ENCODE data around the gene PPP2R5E. TPM values are rescaled to one million over a fixed set of nuclear protein-coding genes. Genes with fewer than 3 reads are reported as not detected.

Gene PPP2R5E
- total RNA-seq, 1 experiment from 2014 or later = 45.0 TPM

DNA sequence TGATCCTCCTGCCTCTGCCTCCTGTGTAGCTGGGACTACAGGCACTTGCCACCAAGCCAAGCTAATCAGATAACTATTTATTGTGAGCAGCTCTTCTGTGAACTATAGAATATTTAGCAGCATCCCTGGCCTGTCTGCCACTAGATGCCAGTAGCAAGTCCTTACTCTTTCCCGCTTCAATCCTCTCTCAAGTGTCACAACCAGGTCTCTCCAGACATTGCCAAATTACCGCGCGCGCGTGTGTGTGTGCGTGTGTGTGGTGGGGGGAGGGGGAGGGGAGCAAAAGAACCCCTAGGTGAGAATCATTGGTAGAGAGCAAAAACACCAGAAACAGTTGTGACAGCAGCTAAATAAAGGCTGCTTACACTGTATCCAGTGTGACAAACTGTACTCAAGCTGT, 49.9 kb downstream of the PPP2R5E start:
- ChIA-PET CTCF (interaction anchor here (0.7 to 1.2 kb wide), 3 partner anchors 28 to 277 kb away, joined by 3 to 4 read pairs (median 3); partner anchors contain the start of gene WDR89), POLR2A (interaction anchor here (1.3 kb wide), 1 partner anchor 50 kb away, joined by 3 read pairs; the partner anchor contains the start of gene PPP2R5E)
- peaks cover 3% of the 10 kb centered on the region; the same call in 1 of the 2 replicates for H4K20me1 ChIP-seq (ENCODE audit: insufficient read depth)

DNA sequence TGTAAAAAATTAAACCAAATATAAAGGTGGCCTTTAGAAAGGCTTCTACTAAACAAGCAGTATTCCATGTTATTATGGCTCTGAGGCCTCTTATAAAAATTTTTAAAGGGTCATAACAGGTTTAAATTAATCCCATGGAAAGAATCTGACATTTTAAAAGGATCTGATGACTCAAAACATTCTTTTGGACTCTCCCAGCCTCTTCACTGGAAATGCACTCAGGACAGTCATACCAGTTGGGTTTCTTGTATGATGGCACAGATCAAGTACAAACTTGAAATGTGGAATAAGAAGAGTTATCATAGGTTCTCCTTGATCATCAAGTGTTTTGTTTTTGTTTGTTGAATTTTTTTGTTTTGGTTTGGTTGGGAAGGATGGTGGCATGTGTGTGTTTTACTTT, 50.8 kb downstream of the PPP2R5E start:
- peak overlapping the region; percentile 12; the same call in 1 of the 2 replicates for H3K4me2 ChIP-seq (ENCODE audit: low read length)
- no peak overlapping the region for H3K9ac ChIP-seq (ENCODE audit: low read length)
- no peaks in the 10 kb centered on the region for H3K9me3 ChIP-seq (ENCODE audit: control insufficient read depth in 1 of 2, insufficient read depth in 1 of 2, low read depth in 1 of 2, low read length in 2 of 2)
- H4K20me1 ChIP-seq (ENCODE audit: insufficient read depth) = no peaks in the 10 kb centered on the region
- no peak for DNase-seq (ENCODE audit: low read depth, low spot score)
- ChIA-PET POLR2A (no interaction called here), RAD21 (ENCODE audit: low non-redundant PET in 1 of 2, low total read pairs in 2 of 2, uncharacterized antibody in 2 of 2, unreplicated experiment in 2 of 2) (no interaction called here), CTCF (no interaction called here)
- H3K27me3 ChIP-seq (ENCODE audit: insufficient read depth, low read length) = no peaks in the 10 kb centered on the region
- no peaks in the 10 kb centered on the region for H3K9me2 ChIP-seq (ENCODE audit: insufficient read depth)
- H2AFZ ChIP-seq (ENCODE audit: low read depth, low read length, poor library complexity, severe bottlenecking) = no peak overlapping the region
- no peak overlapping the region for H3K4me3 ChIP-seq (replicated peaks in 1 of 2; ENCODE audit: low read depth in 1 of 2, low read length in 2 of 2)
- no TSS peak for BruUV-seq (replicated peaks)
- no peak; the same call in 1 of the 2 replicates for ATAC-seq
- peaks cover 8 to 20% of the 10 kb centered on the region in 2 experiments for H3K4me1 ChIP-seq (ENCODE audit: control insufficient read depth in 1 of 2, insufficient read depth in 2 of 2, low read length in 2 of 2)
- no peak overlapping the region; the same call in 1 of the 2 replicates for H3K27ac ChIP-seq (ENCODE audit: low read depth, low read length)
- H3K36me3 ChIP-seq (ENCODE audit: control insufficient read depth in 1 of 2, insufficient read depth in 2 of 2, low read length in 2 of 2) = no peaks in the 10 kb centered on the region
- intact Hi-C loops (cut with micrococcal nuclease) = no loop called here
- peaks cover 72% of the 10 kb centered on the region for H3K79me2 ChIP-seq (ENCODE audit: insufficient read depth, low read length)
- no peak for TF ChIP-seq EGR1 (IDR thresholded peaks at IDR 0.05; ENCODE audit: low read depth)

More for the DNA sequence above, 49.9 kb downstream of the PPP2R5E start:
- Histone ChIP-seq H3K4me3 (replicated peaks in 1 of 2; ENCODE audit: low read depth in 1 of 2, low read length in 2 of 2) (no peak overlapping the region), H3K27ac (ENCODE audit: low read depth, low read length) (no peak overlapping the region), H3K4me1 (ENCODE audit: control insufficient read depth in 1 of 2, insufficient read depth in 2 of 2, low read length in 2 of 2) (peaks cover 8 to 20% of the 10 kb centered on the region in 2 experiments), H3K27me3 (ENCODE audit: insufficient read depth, low read length) (no peaks in the 10 kb centered on the region), H2AFZ (ENCODE audit: low read depth, low read length, poor library complexity, severe bottlenecking) (no peak overlapping the region), H3K9me3 (ENCODE audit: control insufficient read depth in 1 of 2, insufficient read depth in 1 of 2, low read depth in 1 of 2, low read length in 2 of 2) (no peaks in the 10 kb centered on the region), H3K36me3 (ENCODE audit: control insufficient read depth in 1 of 2, insufficient read depth in 2 of 2, low read length in 2 of 2) (no peaks in the 10 kb centered on the region), H3K9ac (ENCODE audit: low read length) (no peak overlapping the region), H3K79me2 (ENCODE audit: insufficient read depth, low read length) (peaks cover 69% of the 10 kb centered on the region), H3K4me2 (ENCODE audit: low read length) (0 out of 2 replicates have a peak overlapping the region, but pooled peaks have one; percentile 12), H3K9me2 (ENCODE audit: insufficient read depth) (no peaks in the 10 kb centered on the region)
- intact Hi-C loops (cut with micrococcal nuclease) = no loop called here
- BruUV-seq (replicated peaks) = no TSS peak
- DNase-seq (ENCODE audit: low read depth, low spot score) (peak; percentile 10), ATAC-seq (peak; percentile 75)
- RAD21 ChIA-PET (ENCODE audit: low non-redundant PET in 1 of 2, low total read pairs in 2 of 2, uncharacterized antibody in 2 of 2, unreplicated experiment in 2 of 2) = no interaction called here
- TF ChIP-seq, protein P1, sequence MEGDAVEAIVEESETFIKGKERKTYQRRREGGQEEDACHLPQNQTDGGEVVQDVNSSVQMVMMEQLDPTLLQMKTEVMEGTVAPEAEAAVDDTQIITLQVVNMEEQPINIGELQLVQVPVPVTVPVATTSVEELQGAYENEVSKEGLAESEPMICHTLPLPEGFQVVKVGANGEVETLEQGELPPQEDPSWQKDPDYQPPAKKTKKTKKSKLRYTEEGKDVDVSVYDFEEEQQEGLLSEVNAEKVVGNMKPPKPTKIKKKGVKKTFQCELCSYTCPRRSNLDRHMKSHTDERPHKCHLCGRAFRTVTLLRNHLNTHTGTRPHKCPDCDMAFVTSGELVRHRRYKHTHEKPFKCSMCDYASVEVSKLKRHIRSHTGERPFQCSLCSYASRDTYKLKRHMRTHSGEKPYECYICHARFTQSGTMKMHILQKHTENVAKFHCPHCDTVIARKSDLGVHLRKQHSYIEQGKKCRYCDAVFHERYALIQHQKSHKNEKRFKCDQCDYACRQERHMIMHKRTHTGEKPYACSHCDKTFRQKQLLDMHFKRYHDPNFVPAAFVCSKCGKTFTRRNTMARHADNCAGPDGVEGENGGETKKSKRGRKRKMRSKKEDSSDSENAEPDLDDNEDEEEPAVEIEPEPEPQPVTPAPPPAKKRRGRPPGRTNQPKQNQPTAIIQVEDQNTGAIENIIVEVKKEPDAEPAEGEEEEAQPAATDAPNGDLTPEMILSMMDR (IDR thresholded peaks at IDR 0.05 in 2 of 3, conservative IDR thresholded peaks at IDR 0.05 in 1 of 3; ENCODE audit: borderline replicate concordance in 1 of 3, insufficient read depth in 1 of 3, low read depth in 2 of 3, low read length in 2 of 3) = peak in 2 of 3 experiments; percentile 25 to 26; a peak in 1 of 6 replicates
- no peak for TF ChIP-seq JUND (IDR thresholded peaks at IDR 0.05)
